GM18502 (cell line): ENCODE measurements around the gene SPATA3.
"Not testable (repeated sequence)": the region's sequence is repeated elsewhere in the genome, so short reads cannot be mapped to it uniquely, and the experiment has no call there.

Experiments used
- ATAC-seq: cut with Tn5 transposase; IDR thresholded peaks from one replicate; pipeline ENCODE4 v1.9.1; 2021; ENCODE audit warnings: mild to moderate bottlenecking; ENCODE audit not compliant: unreplicated experiment, poor library complexity

The SPATA3 gene

DNA sequence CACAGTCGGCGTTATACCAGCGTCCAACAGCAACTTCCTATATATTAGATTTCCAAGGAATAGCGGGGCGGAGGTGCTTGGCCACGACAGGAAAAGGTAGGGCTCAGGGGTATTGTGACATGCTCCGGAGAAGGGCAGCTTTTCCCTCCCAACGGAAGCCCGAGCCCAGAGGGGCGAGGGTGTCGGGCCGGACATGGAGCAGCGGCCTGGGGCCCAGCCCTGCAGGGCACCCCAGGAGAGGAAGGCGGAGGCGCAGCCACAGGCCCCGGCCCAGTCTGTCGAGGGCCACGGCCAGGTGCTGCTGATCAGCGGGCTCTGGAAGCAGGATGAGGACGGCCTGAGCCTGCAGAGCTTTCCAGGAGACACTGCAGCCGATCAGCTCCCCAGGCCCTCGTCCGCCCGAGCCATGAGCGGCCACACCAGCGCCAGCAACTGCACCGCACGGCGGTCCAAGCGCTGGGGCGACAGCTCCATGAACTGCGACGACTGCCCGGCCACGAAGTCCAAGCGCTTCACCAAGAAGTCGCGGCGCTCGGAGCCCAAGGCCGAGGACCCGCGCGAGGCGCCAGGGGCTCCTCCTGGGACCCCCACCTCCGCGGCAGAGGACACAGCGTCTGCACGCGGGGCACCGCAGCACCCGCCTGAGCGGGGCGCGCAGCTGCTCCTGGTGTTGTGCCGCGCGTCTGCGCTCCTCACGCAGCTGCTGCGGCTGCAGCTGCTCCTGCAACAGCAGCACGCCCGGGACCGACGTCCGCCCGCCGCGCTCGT, 5.6 kb upstream of the SPATA3 start:
- ATAC-seq = no peak

DNA sequence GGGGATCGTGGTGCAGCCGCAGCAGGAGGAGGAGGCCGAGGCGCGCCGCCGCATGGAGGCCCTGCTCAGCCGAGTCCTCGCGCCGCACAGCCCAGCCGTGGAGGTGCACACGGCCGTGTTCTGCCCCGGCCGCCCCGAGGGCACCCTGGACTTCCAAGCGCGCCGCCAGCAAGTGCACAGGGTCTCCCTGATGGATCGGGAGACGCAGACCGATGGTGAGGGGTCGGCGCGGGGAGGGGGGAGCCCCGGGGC, 5.1 kb upstream of the SPATA3 start:
- no peak for ATAC-seq

DNA sequence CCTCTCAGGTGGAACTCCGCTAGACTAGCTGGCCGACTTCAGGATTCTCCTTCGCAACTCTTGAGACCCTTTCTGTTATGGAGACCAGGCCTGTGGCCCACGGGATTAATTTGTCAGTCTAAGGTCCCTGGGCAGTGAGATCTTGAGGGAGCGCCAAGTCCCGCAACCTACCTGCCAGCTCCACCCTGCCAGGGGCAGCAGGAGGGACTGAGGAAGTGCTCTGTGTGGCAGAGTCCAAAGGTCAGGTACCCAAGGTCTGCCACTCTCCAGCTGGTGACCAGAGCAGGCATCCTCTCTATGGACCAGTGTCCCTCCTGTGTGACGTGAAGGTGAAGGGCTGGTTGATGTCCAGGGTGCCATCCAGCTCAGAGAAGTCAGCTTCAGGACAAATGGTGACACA, 4.3 kb upstream of the SPATA3 start:
- no peak for ATAC-seq

DNA sequence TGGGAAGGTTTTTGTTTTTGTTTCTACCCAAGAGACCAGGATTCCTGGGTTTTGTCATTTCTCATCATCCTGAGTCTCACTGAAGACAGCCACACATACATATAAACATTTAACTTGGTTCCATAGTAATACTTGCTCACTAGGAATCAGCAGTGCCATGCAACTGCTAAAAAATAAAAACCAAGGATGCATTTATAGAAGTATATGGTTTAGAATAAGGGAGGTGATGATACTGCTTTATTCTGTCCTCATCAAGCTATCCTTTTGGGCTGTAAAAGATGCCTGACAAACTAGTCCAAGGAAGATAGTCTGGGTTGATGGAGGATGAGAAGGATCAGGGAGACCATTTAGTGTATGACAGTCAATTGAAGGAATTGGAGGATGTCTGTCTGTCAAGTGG, 740 bp downstream of the SPATA3 start:
- no peak for ATAC-seq

DNA sequence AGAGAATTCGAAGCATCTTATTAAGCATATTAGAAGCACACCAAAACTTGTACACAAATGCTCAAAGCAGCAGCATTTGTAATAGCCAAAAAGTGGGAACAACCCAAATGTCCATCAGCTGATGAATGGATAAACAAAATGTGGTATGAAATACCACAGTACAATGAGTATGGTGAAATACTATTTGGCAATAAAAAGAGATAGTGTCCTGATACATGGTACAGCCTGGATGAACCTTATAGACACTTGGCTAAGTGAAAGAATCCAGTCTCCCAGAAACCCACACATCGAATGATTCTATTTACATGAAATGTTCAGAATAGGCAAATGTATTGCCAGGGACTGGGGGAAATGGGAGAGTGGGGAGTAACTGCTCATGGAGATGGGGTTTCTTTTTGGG, 3.0 kb downstream of the SPATA3 start:
- no peak for ATAC-seq

DNA sequence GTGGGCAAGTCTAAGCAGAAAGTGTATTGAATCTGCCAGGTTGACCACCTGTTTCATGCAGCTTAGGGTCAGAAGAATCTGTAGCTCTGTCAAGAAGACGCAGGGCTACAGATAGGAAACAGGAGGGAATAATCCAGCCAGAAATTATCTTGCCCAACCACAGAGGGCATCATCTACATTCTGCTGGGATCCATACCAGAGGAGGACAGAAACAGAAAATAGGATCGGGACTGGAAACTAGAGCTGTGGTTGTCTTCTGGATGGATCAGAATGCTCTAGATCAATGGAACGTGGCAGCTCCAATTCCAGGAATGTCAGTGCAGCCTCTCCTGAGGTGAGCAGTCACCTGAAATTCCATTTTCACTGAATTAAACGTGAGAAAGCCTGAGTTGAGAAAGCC, 3.6 kb downstream of the SPATA3 start:
- ATAC-seq = no peak

DNA sequence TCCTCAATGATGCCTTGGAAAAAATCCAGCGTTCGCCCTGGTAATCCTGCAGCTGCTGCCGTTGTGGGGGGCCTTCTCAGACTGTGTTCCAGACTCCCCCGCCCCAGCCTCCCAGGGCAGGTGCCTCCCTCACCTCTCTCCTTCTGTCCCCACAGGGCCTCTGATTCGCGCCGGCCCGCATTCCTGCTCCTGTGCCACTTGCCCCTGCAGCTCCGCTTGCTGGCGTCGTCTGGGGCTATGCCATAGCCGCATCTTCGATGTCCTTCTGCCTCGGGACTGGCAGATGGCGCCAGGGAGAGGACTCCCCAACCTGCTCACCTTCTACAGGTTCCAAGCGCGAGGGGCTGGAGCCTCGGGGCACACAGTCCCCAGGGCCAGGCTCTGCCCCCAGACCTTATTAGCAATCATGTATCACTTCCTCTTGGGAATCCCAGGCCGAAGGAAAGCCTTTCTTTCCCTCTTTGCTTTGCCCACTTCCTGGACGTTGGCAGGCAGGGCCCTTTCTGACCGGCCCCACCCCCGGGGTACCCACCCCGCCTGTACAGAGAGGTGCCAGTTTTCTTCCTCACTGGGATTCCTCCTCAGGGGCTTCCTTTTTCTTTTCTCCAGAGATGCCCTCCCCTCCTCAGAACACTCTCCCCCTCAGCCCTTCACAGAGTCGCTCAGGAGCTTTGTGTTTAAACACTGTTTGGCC, 4.4 kb downstream of the SPATA3 start:
- ATAC-seq = no peak

DNA sequence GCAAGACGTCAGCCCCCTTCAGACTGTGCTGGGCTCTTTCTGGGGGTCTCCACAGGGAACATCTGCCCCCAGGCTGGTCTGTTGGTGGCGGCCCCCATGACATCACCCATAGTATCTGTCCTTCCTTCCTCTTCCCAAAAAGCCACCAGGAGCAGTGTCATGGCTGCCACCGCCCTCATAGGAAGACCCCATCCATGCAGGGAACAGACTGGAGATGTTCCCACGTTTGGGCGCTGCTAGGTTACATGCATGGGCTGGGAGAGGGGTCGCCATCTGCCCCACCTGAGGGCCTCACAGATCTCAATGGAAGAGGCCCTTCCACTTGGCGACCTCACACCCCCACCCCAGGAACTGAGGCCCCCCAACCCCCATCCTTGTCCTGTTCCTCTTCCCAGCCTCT, 5.1 kb downstream of the SPATA3 start:
- no peak for ATAC-seq

DNA sequence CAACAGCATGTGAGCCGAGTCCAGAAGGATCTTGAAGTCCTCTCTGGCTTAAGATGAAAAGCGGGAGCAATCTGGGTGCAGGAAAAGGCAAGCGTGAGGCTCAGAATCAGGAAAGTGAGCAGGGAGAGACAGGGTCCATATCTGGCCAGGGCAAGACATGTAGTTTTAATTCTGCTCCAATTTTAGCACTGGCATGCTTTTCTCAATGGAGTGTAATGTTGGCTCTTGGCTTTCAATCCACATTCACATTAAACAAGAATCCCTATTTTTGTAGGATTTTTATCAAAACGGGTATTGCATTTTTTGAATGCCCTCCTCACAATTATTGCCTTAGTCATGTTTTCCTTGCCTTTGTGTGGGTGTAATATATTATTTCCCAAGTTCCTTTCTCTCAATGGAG, 6.0 kb downstream of the SPATA3 start:
- ATAC-seq = no peak

DNA sequence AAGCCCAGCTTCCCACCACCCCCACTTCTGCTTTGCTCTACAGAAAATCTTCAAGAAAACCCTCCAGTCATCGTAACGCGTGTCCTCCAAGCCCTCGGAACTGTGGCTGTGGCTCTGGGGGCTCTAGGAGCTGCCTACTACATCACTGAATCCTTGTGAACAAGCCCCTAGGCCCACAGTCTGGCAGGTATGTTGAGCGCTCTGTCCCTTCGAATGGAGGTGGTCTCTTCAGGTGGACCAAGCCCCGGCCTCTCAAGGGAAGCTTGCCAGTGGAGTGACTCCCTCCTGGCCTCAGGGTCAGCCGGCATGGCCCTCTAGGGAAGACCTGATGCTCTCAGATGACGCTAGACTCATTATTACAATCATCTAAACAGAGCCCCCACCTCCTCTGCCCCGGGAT, 6.7 kb downstream of the SPATA3 start:
- no peak for ATAC-seq

DNA sequence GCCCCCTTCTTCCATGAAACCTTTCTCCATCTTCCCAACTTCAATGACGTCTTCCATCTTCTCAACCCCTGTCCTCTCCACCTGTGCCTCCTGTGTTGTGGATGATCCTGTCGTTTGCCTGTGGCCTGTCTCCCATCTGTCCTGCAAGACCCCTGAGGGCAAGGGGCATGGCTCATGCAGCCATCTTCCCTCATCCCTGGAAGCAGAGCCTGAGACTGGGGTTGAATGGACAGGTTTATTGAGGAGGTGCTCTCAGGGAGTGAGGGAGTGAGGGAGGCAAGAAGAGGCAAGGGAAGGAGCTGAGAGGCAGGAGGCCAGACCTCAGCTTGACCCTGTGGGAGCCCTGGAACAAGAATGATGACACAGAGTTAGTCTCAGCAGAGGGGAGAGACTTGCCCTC, 7.3 kb downstream of the SPATA3 start:
- no peak for ATAC-seq

DNA sequence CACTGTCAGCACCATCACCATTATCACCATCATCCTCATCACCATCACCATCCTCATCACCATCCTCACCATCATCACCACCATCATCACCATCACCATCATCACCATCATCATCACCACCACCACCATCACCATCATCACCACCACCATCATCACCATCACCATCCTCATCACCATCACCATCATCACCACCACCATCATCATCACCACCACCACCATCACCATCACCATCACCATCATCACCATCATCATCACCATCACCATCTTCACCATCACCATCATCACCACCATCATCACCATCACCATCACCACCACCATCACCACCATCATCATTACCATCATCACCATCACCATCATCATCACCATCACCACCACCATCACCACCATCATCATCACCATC, 9.0 kb downstream of the SPATA3 start:
- ATAC-seq = not testable (repeated sequence)

DNA sequence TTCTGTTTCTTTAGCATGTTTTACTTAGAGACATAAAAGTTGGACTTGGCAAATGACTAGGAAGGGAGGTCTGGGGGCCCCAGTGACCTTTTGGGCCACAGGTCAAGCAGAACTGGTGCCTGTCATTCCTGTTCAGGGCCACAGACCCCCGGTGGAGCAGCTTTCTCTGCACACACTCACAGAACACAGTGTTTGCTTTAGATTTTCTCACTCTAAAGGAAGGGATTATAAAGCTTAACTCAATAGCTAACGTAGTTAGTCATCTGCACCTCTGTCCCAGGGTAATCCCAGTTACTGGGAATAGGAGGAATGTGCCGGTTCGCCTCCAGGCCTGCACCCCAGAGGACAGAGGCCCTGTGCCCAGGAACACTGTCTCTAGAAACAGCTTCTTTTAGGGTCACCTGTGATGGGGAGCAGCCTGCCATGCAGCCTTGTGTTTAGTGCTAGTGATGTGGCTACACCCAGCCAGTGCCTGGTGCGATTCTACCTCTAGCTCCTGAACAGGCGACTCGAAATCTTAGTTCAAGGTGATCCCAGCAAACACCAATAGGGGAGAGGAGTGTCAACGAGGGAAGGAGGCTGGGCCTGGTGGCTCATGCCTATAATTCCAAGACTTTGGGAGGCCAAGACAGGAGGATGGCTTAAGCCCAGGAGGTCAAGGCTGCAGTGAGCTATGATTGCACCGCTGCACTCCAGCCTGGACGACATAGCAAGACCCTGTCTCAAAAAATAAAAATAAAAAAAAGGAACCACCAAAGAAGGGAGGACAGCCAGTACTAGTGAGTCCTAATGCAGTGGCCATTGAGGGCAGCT, 11.6 kb downstream of the SPATA3 start:
- ATAC-seq = no peak

DNA sequence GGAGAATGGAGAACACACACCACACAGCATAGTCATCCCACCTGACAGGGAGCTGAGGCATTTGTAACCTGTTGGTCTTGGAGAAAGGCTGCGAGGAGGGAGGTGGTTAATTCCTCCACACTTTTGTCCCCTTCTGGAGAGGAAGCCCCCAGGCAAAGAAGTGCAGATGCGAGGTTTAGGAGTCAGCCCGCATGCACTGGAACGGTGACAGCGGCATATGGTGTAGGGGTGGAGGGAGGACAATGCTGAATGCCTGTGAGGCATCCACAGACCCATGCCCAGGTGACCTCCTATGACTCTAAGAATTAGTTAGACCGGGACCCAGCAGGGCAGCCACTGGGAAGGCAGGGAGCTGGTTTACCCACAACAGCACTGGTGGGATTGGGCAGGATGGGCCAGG, 12.2 kb downstream of the SPATA3 start:
- no peak for ATAC-seq

DNA sequence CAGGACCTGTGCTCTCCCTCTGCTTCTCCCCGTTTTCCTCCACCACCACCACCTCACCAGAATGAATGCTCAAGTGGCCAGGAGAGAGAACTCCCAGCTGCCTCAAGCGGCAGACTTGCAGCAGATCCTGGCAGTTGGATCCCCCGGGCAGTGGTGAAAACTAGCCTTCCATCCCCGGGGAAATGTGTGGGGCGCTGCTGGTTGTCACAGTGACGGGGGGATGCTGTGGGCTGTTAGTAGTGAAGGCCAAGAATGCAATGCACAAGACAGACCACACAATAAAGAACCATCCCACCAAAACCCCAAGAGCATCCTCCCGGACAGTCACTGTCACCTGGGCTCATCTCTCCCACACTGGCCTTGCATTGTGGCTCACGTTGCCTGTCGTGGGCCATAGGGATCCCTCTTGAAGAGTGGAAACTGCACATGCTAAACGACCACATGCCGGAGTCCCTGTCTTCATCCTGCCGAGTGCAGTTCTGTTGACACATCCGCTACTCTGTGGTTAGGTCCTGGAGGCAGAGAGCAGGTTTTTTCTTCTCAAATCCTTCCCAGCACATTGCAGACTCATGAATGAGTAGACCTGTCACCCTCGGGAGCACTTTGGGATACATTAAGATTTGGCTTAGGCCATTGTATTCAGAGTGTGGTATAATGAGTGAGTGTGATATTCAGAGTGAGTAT, 13.5 kb downstream of the SPATA3 start:
- no peak for ATAC-seq

DNA sequence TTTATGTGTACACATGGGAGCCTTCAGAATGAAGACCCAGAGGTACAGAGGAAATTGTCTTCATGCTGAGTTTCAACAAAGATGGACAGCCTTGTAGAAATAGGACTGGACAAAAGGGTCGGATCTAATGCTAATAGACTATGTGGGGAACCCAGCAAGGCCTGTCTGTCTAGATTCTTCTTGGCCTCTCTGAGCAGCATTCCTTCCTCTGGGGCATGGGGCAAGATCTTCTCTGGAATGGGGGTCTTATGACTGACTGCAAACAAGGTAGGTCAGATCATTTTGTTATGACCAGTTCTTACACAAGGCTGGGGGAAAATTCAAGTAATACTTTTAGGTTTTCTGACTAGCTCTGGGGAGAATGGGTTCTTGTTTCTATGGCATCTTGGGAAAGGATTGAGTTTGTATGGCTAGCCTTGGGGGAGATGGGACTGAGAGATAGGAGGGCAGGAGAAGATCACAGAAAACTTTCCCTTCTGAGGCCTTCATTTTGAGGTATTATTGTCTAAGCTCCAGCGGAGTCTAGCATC, 14.3 kb downstream of the SPATA3 start:
- ATAC-seq = no peak

DNA sequence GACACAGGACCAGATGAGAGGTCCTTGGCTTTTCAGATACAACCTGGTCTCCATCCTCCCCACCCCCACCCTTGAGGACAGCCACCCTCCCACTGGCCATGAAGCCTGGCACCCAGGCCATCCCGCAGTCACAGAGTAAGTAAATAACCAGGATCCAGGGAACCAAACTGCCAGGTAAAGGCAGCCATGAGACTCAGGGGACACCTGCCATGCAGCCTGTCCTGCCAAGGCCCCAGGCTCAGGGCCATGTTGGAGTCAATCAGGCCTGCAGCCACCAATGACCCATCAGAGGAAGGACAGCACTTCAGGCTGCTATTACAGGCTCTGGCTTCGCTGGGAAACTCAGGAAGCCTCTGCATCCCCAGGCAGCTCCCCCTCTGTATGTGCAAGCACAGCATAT, 15.6 kb downstream of the SPATA3 start:
- no peak for ATAC-seq

DNA sequence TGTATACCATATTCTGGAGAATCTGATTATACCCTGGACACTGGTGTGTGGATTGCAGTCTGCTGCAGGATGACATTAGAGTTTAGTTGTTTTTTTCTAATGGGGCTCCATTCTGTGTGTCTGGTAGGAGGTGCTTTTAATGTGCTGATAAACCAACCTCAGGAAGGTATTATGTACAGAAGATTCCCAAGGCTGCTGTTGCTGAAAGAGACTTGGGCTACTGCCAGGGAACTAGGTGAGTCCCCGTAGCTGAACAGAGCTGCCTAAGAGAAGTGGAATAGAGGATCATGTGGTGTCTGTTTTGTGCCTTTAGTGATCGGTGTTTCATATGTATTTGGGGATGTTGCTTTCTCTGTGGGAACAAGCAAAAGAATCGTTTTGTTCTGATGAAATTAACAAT, 16.5 kb downstream of the SPATA3 start:
- ATAC-seq = no peak

DNA sequence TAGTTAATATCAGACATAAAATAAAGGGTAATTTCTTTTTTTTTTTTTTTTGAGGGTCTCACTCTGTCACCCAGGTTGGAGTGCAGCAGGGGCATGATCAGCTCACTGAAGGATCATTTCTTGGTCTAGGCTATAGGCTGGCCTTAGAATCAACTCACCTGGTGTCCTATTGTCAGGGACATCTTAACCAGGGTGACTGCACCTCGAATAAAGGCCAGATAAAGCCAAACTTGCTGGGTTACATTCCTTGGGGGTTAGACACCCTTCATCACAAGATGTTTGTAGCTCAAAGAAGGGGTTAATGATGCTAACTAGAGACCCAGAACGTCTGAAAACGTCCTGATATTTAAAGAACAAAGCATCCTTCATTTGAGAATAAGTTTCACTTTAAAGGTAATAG, 17.9 kb downstream of the SPATA3 start:
- no peak for ATAC-seq

DNA sequence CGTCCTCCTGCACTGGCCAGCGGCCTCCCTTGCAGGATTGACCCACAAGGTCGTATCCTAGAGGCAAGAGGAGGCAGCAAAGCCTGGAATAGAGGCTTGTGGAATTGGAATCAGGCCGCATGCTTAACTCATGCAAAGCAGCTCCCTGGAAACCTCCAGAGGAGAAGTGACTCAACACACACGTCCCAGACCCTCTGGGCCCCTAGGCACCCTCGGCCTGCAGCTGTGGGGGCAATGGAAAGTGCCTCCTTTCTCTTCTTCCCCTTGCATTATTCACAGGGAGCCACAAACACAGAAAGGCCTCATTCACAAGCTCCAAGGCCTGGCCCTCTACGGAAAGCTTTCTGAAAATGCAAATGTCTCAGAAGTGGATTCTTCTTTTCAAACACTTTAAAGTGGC, 19.6 kb downstream of the SPATA3 start:
- ATAC-seq = no peak

DNA sequence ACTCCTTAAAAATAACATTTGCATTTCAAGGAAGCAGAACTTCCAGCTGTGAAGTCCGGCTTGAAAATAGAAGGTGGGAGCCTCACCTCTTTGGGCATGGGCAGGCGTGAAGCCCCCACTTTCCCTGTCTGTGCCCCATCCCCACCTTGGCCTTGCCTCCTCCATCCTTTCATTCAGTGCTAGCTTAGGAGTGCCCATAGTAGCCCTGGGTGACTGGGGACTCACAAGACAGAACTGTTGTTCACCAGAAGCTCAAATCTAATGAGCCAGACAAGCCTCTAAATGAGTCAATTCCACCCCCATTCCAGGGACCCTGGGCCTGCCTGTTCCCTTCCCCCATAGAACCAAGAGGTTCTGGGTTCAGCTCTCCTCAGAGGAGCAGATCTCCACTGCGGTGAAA, 20.0 kb downstream of the SPATA3 start:
- ATAC-seq = no peak
